NCI-H226 (cell line): ENCODE data around the gene MID1.

Experiments
- DNase-seq: peaks from one replicate; pipeline ENCODE4 v3.0.0-alpha.2; 2015

Gene MID1

DNA sequence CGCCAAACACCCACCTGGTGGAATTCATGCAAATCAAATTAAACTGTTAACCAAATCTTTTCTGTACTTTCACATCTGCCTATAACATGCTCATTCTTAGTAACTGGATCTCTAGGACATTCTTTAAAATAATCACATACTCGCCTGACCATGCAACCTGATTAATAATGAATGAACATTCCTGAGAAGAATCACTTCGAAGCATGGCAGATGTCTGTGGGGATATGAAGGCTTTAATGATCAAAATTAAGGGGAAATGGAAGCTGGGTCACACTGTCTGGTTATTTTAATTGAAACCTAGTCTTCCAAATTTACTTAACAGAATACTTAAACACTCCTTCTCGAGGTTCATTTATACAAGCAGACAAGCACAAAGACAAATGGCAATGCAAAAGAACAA, 44.2 kb downstream of the MID1 start:
- no peak for DNase-seq

DNA sequence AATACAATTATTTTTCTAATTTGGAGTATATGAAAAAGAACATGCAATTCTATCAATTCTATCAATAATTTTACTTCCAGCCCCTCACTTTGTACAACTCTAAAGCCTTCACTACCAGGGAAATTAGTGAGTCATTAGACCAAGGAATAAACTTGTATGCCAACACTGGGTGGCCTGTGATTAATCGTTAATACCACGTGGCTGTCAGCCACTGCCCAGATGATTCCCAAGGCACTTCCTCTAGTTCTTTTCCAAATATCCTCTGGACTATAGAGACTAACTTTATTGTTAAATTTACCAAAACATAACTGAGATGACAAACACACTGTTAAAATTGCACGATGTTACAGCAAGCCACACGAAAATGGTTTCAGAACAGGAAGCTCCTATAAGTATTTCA, 45.7 kb downstream of the MID1 start:
- DNase-seq, result no peak

DNA sequence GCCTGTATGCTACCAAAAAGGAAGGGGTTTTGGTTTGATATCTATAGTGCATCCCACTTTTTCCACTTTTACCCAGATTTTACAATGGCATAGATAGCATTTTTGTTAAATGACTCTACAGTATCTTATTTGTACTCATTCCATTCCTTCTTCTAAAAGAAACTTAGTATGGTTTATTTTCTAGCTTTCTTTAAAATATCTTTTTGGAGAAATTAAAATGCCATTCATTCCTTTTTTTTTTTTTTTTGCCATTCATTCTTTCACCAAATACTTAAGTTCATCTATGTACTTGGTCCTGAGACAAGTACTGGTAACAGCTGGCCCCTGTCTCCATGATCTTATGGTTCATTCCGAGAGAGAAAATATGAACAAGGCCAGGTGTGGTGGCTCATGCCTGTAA, 49.1 kb downstream of the MID1 start:
- DNase-seq, result no peak

DNA sequence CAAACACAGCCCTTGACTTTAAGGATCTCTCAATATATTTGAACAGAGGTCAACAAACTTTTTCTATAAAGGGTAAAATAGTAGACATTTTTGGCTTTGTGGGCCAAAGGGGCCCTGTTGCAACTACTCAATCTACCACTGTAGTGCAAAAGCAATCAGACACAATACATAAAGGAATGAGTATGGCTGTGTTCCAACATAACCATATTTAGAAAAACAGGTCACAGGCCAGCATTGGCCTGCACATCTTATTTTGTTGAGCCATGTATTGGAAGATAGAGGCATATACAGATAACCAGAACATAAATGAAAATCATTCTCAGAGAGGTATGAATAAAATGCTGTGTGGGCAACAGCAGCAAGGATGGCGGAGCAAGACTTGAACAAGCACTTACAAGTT, 49.8 kb downstream of the MID1 start:
- no peak for DNase-seq

DNA sequence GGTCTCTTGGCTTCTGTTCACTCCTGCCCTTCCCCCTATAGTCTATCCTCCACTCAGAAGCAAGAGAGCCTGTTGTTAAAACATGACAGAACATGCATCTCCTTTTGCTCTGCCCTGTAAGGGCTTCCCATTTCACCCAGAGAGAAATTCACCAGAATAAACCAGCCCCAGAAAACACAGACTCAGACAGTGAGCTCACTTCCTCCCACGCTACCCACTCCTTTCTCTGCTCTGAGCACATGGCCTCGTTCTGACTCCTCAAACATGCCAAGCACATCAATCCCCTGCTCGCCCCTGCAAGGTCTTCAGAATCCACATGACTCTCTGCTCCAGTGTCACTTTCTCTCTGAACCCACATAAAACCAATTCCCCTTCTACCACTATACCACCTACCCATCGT, 50.4 kb downstream of the MID1 start:
- DNase-seq, result peak; percentile 10

DNA sequence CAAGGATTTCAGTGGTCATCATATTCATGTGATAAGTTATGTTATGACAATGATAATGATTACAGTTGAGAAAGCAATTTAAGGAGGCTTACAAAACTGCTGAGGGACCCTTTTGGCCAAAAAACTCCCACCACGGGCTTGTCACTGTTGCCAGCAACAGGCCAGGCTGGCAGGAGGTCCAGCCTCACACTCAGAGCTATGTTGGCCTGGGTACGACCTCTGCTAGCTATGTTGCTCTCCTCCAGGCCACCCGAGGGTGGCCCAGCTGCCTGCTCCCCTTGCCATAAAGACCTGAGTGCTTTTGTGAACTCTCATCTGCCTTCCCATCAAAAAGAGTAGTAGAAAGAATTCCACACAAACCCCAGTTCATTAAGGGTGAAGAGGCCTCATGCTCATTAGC, 52.0 kb downstream of the MID1 start:
- DNase-seq, result no peak

DNA sequence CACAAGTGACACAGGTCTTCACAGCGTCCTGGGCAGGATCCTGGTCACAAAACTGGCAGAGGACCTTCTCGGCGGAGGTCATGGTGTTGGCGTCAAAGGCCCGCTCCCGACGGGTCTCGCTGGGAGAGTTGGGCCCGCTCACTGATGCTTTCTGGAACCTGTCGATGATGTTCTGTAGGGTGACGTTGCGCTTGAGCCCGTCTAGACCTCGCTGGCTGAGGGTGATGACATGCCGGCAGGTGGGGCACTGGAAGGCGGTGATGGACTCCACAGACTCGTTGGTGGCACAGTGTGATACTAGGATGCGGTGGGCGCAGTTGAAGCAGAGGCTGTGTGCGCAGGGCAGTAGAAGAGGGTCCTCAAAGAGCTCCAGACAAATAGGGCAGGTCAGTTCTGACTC, 53.2 kb downstream of the MID1 start:
- DNase-seq, result no peak

DNA sequence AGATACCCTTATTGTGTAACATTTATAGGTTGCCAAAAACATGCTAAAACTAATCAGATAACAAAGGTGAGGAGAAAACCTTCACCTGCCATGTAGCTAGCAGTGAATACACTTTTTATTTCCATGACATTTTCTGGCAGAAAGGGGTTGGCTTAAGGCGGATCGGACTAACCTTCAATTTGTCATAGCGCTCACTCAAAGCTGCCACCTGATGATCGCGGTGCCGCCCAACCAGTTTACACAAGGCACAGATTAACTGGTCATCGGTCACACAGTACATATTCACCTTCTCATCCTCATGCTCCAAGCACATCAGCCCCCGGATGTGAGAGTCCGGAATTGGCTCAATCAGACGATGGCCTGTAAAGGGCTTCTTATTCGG, 53.7 kb downstream of the MID1 start:
- no peak for DNase-seq

DNA sequence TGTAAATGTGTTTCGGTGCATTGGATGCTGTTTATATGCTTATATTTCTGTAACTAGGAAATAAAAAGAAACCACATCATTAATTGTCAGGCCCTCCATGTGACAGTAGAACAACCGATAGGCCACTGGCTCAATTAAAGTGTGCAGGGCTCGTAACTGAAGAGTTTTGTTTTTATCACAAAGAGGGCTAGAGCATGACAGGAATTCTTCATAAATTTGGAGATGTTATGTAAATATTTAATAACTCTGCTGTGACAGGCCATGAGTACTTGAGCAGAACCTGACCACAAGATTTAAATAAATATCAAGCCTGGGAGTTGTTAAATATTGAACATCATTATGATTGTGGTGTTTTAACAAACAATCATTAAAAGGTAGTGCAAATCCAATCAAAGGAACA, 55.9 kb downstream of the MID1 start:
- no peak for DNase-seq

DNA sequence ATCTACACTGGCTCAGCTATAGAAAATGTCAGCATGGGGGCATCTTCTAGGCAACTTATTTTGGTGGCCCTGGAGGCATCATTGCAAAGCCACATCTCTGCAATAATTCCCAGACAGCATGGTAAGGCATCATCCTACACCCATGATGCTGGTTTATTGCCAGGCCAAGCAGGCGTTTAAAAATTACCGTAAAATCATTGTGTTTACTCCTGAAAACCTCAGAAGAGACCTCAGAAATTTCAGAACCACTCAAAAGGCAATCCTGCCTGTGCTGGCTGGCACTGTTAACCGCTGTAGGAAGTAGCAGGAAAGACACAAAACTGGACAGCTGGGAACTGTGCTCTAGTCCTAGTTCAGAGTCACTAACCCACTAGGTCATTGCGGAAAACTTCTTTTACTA, 63.2 kb downstream of the MID1 start:
- DNase-seq, result no peak

DNA sequence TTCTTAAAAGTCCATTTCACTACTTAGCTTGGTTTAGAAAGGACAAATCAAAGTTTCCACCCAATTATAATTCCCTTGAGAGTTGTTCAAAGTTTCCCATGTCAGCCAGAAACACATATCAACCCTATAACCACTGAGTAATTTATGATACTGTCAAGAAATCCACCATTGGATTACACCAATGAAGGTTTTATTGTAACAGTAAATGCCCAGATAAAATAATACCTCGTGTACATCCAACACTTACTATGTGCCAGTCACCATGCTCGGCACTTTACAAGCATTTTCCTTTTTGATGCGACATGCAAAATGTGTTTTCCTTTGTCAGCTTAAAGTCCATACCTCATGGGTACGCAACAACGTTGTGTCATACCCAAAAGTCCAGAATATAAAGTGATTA, 64.0 kb downstream of the MID1 start:
- no peak for DNase-seq

DNA sequence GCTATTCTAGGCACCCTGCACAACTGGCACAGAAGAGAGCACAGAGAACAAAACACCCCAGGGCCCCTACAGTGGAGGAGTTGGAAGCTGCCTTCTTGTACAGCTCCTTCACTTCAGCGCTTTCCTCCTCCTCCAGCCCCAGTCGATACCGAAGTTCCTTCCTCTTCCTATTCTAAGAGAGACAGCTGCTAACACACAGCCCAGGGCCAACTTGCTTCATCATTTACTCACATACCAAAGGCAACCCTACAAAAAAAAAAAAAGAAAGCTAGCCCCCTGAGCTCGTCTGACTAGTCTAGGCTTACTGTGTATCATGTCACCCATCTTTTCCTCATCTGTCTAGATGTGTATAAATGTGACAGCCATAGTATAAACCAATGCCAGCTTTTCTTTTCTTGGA, 64.5 kb downstream of the MID1 start:
- no peak for DNase-seq

DNA sequence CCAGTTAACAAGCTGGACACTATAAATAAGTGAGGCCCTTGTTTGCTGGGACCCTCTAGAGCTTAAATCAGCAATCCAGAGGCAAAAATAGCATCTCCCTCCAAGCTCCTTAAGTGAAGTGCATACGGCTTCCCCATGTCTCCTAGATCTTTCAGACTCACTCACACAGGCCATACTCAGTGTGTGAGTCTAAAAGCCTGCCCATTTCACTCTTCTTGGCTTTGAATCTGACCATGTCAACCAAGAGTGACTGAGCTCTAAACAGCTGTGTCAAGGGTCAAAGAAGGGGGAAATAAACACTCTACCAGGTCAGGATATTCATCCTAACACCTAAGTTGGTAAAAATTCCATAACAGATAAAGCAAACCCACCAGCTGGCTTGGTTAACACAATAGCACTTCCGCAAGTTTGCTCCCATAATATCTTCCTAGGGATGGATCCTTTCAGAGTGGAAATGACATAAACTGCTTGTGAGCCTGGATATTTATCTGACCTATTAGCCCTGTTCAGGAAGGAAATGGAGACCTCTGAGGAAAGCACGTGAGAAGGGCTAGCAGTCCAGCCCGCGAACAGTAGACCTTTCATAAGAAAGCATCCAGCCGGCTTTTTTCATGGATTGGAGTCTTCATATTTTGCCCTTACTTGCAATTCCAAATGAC, 65.6 kb downstream of the MID1 start:
- no peak for DNase-seq

DNA sequence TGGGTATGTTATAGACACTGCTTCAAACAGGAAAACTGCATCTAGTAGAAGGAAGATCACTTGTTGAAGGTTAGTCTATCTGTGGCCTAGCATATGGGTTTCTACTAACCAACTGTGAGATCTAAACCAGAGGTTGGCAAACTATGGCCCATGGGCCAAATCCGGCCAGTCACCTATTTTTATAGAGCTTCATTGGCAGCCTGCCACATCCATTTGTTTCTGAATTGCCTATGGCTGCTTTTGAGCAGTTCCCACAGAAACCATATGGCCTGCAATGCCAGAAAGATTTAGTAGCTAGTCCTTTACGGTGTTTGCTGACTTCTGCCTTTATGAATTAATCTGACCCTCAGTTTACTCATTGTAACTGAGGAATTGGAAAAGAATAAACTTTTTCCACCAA, 71.1 kb downstream of the MID1 start:
- peak; percentile 14 for DNase-seq

DNA sequence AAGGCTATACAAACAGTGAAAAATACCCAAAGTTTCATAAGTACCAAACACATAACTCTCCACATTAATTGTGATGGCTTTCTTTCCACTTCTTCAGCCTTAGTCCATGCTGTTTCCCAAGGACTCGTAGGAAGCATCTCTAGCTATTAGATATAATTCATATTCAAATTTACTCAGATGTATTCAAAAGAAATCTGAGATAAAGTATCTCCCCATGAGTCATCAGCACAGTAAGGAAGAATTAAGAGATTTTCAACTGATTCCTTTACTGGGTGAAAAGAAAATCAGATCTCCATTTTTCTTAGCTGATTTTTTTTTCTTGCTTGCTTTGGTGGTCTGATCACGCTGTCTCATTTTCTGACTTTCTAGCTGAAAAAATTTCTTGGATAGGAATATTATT, 71.7 kb downstream of the MID1 start:
- DNase-seq, result no peak

DNA sequence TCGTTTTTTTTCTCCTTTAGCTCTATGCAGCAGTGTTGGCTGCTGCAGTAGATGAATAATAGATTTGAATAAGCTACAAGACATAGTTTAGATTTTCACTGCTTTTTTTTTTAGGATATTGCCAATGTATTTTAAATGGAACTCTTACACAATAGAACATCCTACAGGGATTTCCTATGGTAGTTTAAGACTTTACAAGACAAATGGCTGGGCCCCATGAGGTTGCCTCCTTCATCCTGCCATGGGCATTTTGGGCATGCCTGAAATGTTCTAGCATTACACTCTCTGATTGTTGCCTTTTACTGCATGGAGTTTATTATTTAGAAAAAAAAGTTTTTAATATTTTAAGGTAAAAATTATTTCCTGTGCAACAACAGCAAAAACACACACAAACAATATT, 74.5 kb downstream of the MID1 start:
- no peak for DNase-seq

DNA sequence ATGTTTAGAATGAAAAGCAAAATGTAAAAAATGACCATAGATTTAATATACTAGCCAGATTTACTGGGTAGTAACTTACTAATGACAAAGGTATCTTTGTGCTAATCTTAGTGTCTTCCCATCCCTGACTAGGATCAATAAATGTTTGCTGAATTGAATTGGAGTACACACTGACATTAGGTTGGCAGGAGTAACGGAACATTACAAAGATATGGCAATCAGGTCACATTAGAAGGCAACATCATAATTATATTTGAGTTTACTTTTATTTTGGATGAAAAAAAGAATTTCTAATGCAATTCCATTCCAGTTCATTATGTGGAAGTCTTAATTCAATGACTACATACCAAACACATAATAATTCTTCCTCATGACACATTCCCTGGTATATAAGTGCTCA, 77.8 kb downstream of the MID1 start:
- no peak for DNase-seq

DNA sequence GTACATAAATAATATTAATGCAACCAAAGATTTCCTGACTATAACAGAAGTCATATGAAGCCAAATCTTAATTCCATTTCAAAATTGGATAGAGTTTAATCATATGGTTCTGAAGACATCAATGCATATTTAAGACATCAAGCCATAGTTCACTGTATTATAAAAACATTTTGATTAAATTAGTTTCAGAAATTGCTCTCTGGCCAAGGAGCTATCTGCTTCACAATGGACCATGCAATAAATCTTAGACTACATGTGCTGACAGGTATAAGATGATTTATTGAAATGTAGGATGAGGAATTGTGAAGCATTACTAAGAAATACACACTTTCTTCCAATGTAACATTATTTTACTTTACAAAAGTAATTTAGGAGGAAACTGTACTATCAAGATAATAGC, 81.6 kb downstream of the MID1 start:
- no peak for DNase-seq

DNA sequence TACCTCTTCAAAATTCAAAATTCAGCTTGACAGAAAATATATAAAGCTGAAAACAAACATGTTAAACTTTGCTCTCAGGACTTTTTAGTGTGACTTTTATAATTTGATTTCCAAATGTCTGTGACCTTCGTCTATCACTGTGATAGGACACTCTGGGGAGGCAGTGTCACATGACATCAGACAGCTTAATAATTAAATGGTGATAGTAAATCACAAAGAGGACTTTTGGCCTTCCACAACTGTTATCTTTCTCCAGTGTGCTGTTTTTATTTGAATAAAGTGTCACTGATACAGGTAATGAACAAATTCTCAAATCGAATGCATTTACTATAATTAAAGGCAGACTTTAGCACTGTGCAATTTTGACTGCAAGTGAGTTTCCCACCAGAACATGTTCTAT, 83.1 kb downstream of the MID1 start:
- DNase-seq, result no peak

DNA sequence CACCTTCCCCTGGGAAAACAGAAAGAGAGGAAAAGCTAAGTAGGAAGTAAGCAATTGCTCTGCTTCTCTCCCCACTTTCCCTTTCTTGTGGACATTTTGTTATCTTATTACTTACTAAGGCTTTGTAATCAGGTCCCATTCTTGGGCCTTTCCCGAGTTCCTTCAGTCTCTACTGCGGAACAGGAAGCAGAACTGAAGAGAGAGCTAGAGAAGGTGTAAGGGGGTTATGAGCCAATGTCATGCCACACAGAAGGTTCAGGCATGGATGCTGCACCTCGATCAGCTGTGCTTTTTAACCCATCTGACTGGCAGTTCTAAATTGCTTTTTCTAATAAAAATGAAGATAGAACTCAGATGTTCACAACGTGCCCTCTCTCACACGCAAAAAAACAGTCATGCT, 83.6 kb downstream of the MID1 start:
- no peak for DNase-seq

DNA sequence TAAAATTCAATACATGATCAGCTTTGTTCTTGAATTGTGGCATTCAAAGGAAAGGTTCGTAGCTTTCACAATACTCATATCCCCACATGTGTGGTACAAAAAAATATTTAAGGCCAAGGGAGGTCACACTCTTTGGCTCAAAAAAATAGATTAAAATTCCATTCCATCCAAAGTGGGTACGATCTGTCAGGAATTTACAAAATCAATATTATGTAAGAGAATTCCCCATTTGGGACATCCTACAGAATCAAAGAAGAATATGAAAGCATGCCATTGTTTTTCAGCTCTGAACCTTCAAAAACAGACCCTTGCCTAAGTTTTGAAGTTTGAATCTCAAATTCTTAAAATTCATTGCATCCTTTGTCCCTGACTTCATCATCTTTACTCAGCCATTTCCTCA, 85.8 kb downstream of the MID1 start:
- DNase-seq, result no peak

DNA sequence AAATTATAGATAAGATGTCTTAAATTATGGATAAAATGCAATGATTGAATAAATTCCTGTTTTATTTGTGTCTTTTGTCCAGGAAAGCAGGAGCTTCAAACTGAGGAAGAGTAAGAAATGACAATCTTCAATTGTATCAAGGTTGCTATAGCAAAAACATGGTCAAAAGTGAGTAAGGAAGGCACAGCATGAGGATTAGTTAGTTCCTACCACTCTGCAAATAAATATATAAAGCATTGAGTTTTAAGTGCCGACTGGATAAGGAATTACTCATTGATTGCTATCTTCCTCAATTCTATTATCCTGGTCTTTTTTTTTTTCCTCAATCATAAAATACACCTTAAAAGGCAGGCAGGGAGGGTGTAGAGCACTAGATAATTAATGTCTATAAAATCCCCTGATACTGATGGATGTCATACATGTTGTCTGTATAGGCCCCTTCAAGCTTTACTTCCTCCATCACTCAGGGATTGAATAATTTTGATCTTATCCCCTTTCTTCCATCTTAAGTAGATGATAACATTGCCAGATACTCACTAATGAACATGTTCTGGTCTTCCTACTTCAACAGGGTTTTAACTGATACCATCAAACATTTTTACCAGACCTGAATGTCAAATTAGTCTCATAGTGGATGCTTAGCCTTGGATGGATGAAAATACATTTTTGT, 86.6 kb downstream of the MID1 start:
- no peak for DNase-seq

DNA sequence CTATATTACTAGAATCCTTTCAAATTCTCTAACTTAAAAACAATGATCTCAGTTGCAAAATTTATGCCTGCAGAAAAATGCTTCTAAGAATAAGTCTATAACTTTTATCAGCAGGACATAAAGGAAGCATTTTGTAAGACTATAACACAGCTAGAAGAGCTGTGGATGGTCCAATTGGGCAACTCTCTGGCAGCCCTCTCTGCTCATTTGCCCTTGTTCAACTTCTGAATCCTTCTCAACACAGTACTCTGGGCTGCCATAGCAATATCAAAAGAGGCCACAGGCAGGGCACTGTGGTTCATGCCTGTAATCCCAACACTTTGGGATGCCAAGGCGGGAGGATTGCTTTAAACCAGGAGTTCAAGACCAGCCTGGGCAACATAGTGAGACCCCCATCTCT, 88.5 kb downstream of the MID1 start:
- no peak for DNase-seq

DNA sequence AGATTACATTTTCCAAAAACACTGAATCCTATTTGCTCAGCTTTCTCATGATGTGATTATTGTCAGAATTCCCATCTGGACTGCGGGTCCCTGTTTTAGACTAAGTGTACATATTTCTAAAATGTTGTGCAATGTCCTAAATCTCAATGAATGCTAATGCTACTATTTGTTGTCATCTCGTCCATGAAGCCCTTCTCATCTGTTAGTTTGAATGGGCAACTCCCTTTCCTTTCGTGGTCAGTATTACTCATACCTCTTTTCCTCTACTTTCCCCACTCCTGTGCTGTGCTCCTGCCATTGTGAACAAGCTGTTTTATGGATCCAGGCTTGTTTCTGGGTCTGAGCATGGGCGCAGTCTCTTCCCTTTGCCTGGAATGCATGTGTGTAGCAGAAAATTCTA, 91.0 kb downstream of the MID1 start:
- peak; percentile 59 for DNase-seq

DNA sequence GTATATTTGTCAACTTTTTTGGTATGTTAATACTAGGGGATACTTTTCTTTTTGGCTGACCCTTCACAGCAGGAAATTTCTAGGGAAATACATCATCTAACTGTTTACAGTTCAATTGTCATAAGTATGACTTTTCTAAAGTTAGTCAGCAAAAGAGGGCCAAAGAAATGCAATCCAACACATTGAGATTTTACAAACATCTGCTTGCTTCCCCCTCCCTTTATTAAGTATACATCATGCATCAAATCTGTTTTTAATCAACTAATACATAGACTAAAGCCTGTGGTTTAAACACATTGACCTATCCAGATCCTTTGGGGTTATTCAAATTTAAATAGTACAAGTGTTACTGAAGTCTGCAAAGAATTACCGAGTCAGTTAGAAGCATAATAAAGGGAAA, 93.9 kb downstream of the MID1 start:
- DNase-seq, result no peak
